Esophagus squamous epithelium (tissue), 5 donors: ENCODE measurements around the gene PHACTR3. TPM values are rescaled to one million over a fixed set of nuclear protein-coding genes. Genes with fewer than 3 reads are reported as not detected.

Source experiments
- DNase-seq: peaks from one replicate; lab custom pipeline; 2025; lab: John Stamatoyannopoulos, UW
- H3K27ac ChIP-seq, 4 donors: fragments of 200-600 bp; sonication (generic); one replicate each; pipeline ENCODE4 v1.5.1; 2016 to 2019; ENCODE audit warnings: mild to moderate bottlenecking in 1 of 4
- H3K27me3 ChIP-seq, 4 donors: fragments of 200-600 bp; sonication (generic); 1 replicate in 3 of 4; 2 replicates in 1 of 4; pipeline versions ENCODE4 v1.5.1 to v1.6.0; 2017 to 2021; ENCODE audit warnings: antibody characterized with exemption in 1 of 4
- H3K36me3 ChIP-seq, 3 donors: fragments of 200-600 bp; sonication (generic); one replicate each; pipeline ENCODE4 v1.5.1; 2016 to 2019
- H3K4me1 ChIP-seq, 3 donors: fragments of 200-600 bp; sonication (generic); one replicate each; pipeline ENCODE4 v1.5.1; 2017 to 2019
- H3K4me3 ChIP-seq, 4 donors: fragments of 200-600 bp; sonication (generic); 1 replicate in 3 of 4; 2 replicates in 1 of 4; pipeline ENCODE4 v1.5.1; 2016 to 2019; ENCODE audit warnings: mild to moderate bottlenecking in 2 of 4, moderate library complexity in 1 of 4
- H3K9me3 ChIP-seq, 3 donors: fragments of 200-600 bp; sonication (generic); one replicate each; pipeline ENCODE4 v1.5.1; 2016 to 2019
- POLR2A ChIP-seq, 4 donors: fragments of 450-650 bp; IDR thresholded peaks; one replicate each; pipeline ENCODE4 v1.6.1; 2017; ENCODE audit warnings: antibody characterized with exemption in 4 of 4, mild to moderate bottlenecking in 4 of 4, moderate library complexity in 3 of 4
- WGBS, 2 donors: methylation state at CpG; one replicate each; pipeline ENCODE4 v1.1.5; 2018; 5-methylcytosine and 5-hydroxymethylcytosine counted together
- intact Hi-C: fragments of 100-400 bp; cut with DNase I; formaldehyde crosslinking; loops from one replicate; pipeline ENCODE4 v1.15.0; 2022
- total RNA-seq, 4 donors: library from RNA; depleted of rRNA; stranded (reverse); fragments of >200 nt; gene quantifications; one replicate each; pipeline ENCODE4 v1.1.0, GENCODE V29; 2016
- TF ChIP-seq, protein P1 (sequence below), 6 experiments: fragments of 450-650 bp in 4 of 6; fragments of 200-600 bp in 2 of 6; sonication (generic) in 2 of 6; IDR thresholded peaks; one replicate each; pipeline ENCODE4 v1.5.1; 2016 to 2019; ENCODE audit warnings: antibody characterized with exemption in 6 of 6, mild to moderate bottlenecking in 4 of 6, moderate library complexity in 4 of 6
- donor health status: DM: yes; HTN: yes; CAD: no.

The PHACTR3 gene
- total RNA-seq, 4 donors from 2014 or later, result 0.13 to 2.5 (median 0.32) TPM

DNA sequence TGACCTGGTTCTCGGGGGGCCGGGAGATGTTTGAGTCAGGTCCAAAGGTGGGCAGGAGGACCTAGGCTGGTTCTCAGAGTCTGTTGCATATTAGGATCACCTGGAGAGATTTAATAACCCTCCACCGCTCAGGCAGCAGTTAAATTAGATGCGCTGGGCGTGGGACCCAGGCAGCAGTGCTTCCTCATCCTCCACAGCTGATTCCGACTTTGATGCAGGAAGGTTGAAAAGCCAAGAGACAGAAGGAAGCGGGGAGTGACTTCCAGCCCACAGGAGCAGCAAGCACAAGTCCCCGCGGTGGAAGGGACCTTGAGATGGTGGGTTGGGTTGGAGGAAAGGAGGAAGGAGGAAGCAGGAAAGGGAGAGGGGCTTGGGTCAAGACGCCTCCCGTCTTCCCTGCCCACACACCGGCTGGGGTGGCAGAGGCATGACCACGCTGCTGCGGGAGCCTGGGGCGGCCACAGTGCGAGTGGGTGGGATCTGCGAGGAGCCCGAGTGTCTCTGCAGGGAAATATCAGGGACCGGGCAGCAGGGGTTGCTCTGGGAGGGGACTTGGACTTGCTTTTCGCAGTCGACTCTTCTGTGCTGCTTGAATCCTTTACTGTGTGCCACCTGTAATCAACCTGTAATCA, 146.0 kb downstream of the PHACTR3 start:
- Histone ChIP-seq H3K36me3 (no peaks in the 10 kb centered on the region), H3K4me1 (peaks cover 0 to 42% (median 2%) of the 10 kb centered on the region in 3 donors), H3K9me3 (no peaks in the 10 kb centered on the region), H3K27ac (no peak overlapping the region), H3K4me3 (no peak overlapping the region), H3K27me3 (peaks cover 0 to 57% (median 0%) of the 10 kb centered on the region in 4 donors)
- intact Hi-C loops, result loop anchor here (5.0 kb wide), 1 partner anchor 153 kb away; no protein-coding TSS in a partner anchor
- no peak for DNase-seq
- TF ChIP-seq, protein P1, sequence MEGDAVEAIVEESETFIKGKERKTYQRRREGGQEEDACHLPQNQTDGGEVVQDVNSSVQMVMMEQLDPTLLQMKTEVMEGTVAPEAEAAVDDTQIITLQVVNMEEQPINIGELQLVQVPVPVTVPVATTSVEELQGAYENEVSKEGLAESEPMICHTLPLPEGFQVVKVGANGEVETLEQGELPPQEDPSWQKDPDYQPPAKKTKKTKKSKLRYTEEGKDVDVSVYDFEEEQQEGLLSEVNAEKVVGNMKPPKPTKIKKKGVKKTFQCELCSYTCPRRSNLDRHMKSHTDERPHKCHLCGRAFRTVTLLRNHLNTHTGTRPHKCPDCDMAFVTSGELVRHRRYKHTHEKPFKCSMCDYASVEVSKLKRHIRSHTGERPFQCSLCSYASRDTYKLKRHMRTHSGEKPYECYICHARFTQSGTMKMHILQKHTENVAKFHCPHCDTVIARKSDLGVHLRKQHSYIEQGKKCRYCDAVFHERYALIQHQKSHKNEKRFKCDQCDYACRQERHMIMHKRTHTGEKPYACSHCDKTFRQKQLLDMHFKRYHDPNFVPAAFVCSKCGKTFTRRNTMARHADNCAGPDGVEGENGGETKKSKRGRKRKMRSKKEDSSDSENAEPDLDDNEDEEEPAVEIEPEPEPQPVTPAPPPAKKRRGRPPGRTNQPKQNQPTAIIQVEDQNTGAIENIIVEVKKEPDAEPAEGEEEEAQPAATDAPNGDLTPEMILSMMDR (IDR thresholded peaks at IDR 0.05), result no peak
- TF ChIP-seq POLR2A (IDR thresholded peaks at IDR 0.05), result no peak
- 70 to 80% methylated on average over 19 of the region's 21 CpGs for WGBS, 2 donors

DNA sequence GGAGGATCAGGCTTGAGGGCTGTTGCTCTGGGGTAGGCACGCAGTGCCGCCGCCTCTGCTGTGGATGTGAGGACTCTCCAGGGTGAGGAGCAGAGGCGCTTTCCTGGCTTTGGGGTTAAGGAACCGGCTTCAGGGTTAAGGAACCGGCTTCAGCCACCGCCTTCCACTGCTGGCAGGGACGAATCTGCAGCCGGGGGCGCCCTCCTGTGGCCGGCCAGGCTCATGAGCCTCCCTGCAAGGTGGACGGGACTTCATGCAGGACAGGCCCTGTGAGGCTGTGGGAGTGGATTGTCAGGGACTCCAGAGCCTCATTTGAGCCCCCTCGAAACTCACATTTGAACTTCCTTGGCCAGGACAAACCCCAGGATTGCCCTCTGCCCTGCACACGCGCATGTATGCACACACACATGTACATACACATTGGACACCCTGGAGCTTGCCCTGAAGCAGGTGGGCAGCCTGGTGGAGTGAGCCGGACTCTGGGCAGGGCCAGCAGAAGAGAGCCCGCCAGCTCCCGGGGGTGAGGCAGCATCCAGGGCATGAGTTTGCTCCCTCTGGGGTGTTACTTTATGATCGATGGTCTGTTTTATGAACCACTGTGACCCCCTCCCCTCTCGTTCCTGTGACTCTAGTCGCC, 146.9 kb downstream of the PHACTR3 start:
- WGBS, 2 donors, result 35 to 100% methylated on average over 1 to 4 of the region's 21 CpGs
- no peak for DNase-seq

DNA sequence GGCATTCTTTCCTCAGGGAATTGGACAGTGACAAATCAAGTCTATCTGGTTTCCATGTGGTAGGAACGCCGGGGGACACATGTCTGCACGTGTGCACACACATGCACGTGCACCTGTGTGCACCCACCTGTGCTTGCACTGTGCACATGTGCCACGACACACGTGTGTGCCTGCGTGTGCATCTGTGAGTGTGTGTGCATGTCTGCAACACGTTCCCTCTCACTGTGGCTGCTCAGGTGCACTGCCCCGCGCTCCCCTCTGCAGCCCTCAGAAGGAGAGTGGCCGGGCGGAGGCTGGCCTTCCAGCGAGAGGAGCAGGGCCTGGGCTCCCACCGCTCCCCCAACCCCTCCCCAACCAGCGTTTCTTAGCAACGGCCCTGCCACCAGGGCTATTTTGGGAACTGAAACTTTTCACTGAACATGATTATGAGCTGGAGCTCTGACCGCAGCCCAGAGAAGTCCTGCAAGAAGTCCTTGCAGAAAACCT, 147.8 kb downstream of the PHACTR3 start:
- Histone ChIP-seq H3K36me3 (no peaks in the 10 kb centered on the region), H3K9me3 (no peaks in the 10 kb centered on the region), H3K27ac (no peak overlapping the region), H3K27me3 (peaks cover 0 to 73% (median 0%) of the 10 kb centered on the region in 4 donors), H3K4me1 (peaks cover 0 to 42% (median 2%) of the 10 kb centered on the region in 3 donors), H3K4me3 (no peak overlapping the region)
- WGBS, 2 donors, result 27 to 33% methylated on average over 4 to 6 of the region's 17 CpGs
- TF ChIP-seq, protein P1 (IDR thresholded peaks at IDR 0.05), result no peak
- no peak for TF ChIP-seq POLR2A (IDR thresholded peaks at IDR 0.05)
- intact Hi-C loops, result loop anchor here (5.0 kb wide), 1 partner anchor 155 kb away; no protein-coding TSS in a partner anchor
- no peak for DNase-seq

More for the DNA sequence above, 146.9 kb downstream of the PHACTR3 start:
- Histone ChIP-seq H3K4me3 (no peak overlapping the region), H3K36me3 (no peaks in the 10 kb centered on the region), H3K4me1 (peaks cover 0 to 42% (median 2%) of the 10 kb centered on the region in 3 donors), H3K9me3 (no peaks in the 10 kb centered on the region), H3K27ac (no peak overlapping the region), H3K27me3 (peaks cover 0 to 65% (median 0%) of the 10 kb centered on the region in 4 donors)
- TF ChIP-seq, protein P1 (IDR thresholded peaks at IDR 0.05), result peak in 5 of 6 experiments; percentile 48 to 74 (median 53)
- TF ChIP-seq POLR2A (IDR thresholded peaks at IDR 0.05), result no peak
- intact Hi-C loops, result loop anchor here (5.0 kb wide), 1 partner anchor 154 kb away; no protein-coding TSS in a partner anchor

DNA sequence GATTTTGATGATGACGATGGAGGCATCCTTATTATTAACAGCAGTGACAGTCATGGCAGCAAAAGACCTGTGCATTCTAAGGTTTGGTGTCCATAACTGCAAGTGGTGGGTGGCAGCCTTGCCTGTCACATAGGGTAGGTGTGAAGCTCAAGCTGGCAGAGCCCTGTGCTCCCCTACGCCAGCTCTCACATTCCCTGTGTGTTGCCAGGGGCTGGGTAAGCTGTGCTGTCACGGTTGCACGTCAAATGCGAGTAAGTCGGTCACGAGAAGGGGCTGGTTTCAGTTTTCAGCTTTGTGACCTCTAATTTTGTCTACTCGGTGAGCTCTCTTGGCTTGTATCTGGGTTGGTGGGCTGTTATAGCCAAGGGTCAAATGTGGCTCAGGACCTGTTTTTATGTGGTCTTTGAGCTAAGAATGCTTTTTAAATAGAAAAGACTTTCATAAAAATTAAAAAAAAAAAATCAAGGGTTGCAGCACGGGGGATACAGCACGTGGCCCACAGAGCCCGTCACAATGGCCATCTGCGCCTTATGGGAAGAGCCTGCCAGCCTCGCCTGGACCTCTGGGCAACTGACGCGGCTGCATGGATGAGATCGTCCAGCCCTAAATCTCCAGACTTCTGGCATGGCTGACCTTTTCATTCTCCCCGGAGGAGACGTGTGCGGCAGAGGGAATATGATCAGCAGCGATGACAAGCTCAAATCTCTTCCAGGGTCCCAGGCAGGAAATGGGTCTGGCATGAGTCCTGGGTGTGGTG, 148.5 kb downstream of the PHACTR3 start:
- intact Hi-C loops, result loop anchor here (5.0 kb wide), 1 partner anchor 156 kb away; no protein-coding TSS in a partner anchor
- Histone ChIP-seq H3K4me1 (peaks cover 0 to 42% (median 2%) of the 10 kb centered on the region in 3 donors), H3K36me3 (no peaks in the 10 kb centered on the region), H3K9me3 (no peaks in the 10 kb centered on the region), H3K27ac (no peak overlapping the region), H3K4me3 (no peak overlapping the region), H3K27me3 (peaks cover 0 to 80% (median 0%) of the 10 kb centered on the region in 4 donors)
- TF ChIP-seq, protein P1 (IDR thresholded peaks at IDR 0.05), result no peak
- TF ChIP-seq POLR2A (IDR thresholded peaks at IDR 0.05), result no peak
- DNase-seq, result no peak
- 48 to 50% methylated on average over 17 of the region's 20 CpGs for WGBS, 2 donors
